22Rv1 (cell line): Measurements from ENCODE around the gene ZKSCAN8.
A peak's percentile ranks its signal among the peaks of the same experiment; 100 is the strongest.

Source experiments
- H3K27ac ChIP-seq: fragments of 450-650 bp; 2 replicates; pipeline ENCODE4 v1.5.1; 2017
- ZFX ChIP-seq: fragments of 450-650 bp; IDR thresholded peaks from 2 replicates; pipeline ENCODE4 v1.6.1; 2017; ENCODE audit warnings: antibody characterized with exemption, borderline replicate concordance
- TF ChIP-seq, protein P1 (sequence below): fragments of 450-650 bp; IDR thresholded peaks from 2 replicates; pipeline ENCODE4 v1.5.1; 2017; ENCODE audit warnings: mild to moderate bottlenecking

Gene ZKSCAN8

GRCh38 chr6:28142446-28142845 is 763 bp downstream of the ZKSCAN8 start:
- TF ChIP-seq, protein P1, sequence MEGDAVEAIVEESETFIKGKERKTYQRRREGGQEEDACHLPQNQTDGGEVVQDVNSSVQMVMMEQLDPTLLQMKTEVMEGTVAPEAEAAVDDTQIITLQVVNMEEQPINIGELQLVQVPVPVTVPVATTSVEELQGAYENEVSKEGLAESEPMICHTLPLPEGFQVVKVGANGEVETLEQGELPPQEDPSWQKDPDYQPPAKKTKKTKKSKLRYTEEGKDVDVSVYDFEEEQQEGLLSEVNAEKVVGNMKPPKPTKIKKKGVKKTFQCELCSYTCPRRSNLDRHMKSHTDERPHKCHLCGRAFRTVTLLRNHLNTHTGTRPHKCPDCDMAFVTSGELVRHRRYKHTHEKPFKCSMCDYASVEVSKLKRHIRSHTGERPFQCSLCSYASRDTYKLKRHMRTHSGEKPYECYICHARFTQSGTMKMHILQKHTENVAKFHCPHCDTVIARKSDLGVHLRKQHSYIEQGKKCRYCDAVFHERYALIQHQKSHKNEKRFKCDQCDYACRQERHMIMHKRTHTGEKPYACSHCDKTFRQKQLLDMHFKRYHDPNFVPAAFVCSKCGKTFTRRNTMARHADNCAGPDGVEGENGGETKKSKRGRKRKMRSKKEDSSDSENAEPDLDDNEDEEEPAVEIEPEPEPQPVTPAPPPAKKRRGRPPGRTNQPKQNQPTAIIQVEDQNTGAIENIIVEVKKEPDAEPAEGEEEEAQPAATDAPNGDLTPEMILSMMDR: no peak
- TF ChIP-seq ZFX: no peak
- peak overlapping the region; percentile 54; the same call in 1 of the 2 replicates for H3K27ac ChIP-seq

GRCh38 chr6:28145231-28145630 is 3.5 kb downstream of the ZKSCAN8 start:
- TF ChIP-seq ZFX: no peak
- TF ChIP-seq, protein P1: no peak
- H3K27ac ChIP-seq: no peak overlapping the region

- TF ChIP-seq ZFX: no peak
- TF ChIP-seq, protein P1: no peak
- no peak overlapping the region for H3K27ac ChIP-seq
Observed at GRCh38 chr6:28152531-28152930, 10.8 kb downstream of the ZKSCAN8 start.

DNA sequence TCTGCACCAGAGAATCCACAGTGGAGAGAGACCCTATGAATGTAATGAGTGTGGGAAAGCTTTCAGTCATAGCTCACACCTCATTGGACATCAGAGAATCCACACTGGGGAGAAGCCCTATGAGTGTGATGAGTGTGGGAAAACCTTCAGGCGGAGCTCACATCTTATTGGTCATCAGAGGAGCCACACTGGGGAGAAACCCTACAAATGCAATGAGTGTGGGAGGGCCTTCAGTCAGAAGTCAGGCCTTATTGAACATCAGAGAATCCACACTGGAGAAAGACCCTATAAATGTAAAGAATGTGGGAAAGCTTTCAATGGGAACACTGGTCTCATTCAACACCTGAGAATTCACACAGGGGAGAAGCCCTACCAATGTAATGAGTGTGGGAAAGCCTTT is 11.9 kb downstream of the ZKSCAN8 start:
- H3K27ac ChIP-seq: no peak overlapping the region
- TF ChIP-seq ZFX: no peak
- TF ChIP-seq, protein P1: no peak

GRCh38 chr6:28154357-28154756 is 12.7 kb downstream of the ZKSCAN8 start:
- no peak for TF ChIP-seq ZFX
- TF ChIP-seq, protein P1: no peak
- H3K27ac ChIP-seq: no peak overlapping the region

GRCh38 chr6:28158318-28158717 is 16.6 kb downstream of the ZKSCAN8 start:
- H3K27ac ChIP-seq: no peak overlapping the region
- TF ChIP-seq, protein P1: no peak
- no peak for TF ChIP-seq ZFX

DNA sequence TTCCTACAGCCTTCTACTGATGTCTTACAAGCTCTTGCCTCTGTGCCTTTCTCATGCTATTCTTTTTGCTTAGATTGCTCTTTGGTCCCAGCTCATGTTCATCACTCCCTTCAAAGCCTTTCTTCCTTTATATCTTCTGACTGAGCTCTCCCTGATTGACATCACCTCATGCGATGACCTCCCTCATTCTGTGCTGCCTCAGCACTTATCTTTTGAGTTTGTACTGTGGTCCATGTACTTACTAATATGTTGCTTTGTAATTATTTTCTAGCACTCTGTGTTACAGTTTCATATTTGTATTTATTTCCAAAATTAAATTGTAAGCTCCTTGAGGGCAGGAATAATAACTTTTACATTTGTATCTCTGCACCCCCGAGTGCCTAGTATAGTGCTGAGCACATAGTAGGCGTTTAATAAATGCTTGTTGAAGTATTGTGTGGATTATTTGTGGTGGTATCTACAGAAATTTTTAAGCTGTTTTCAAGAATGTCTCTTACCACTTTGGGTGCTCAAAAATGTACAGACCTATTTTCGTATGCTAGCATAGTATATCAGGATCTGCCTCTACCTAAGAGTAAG is 17.4 kb downstream of the ZKSCAN8 start:
- H3K27ac ChIP-seq: no peak overlapping the region
- TF ChIP-seq, protein P1: no peak
